ENCODE measurements around the gene ZIC5.

The ZIC5 gene

DNA sequence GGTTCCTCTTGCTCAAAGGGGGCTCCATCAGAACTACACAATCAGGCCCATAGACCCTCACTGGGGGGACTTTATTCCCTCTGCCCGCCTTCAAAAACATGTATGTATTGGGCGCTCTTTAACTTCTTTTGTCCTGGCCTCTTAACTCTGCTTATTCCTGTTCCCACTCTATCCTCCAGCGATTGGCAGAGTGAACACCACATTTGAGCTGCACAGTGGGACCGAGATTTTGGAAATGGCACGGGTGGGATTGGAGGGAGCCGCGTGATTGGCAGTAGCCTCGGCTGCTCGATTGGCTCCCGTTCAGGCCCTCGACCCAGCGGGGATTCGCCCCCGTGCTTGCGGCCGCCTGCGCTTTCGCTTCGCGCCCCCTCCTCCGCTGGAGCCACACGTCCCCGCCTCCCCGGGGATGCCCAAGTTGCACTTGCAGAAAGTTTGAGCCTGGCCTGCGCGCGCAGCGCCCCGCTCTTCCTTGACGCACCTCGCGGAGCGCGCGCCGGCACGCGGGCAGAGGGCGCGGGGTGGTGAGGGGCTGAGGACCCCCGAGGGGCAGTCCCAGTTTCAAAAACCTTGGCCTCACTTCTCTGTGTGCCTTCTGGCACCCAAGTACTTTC, at the start of gene ZIC5:
ZIC5 (minus strand) TSS at position 192 of the 614 bp plus-strand sequence; CDS start at position 28, 164 bp downstream.
- peak; percentile 58 for DNase-seq

- DNase-seq, result no peak
Observed at GRCh38 chr13:100019780-100020356, 48.3 kb upstream of the ZIC5 start.

- no peak for DNase-seq
Observed at GRCh38 chr13:100014621-100015020, 43.1 kb upstream of the ZIC5 start.

GRCh38 chr13:99998261-99998660, 26.7 kb upstream of the ZIC5 start:
- DNase-seq, result no peak

DNA sequence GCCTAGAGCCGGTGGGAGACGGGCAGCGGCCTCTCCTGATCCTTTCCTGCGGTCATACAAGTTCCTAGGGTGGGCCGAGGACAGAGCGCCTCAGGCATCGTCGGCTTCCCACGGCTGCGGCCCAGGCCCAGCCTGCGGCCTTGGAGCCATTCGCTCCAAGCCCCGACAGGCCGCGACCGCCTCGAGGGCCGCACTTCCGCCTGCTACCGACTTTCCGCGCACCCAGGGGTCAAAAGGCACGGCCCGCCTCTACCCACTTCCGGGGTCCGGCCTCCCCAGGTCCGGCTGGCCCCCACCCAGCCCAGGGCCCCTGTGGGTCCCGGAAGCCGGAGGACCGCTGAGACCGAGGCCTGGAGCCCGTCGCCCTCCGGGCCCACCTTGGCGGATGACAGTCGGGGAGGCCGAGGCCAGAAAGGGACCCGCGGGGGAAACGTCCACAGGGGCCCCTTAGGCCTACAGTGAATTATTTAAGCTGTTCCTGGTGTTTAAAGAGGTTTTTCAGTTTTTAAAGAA, 26.2 kb upstream of the ZIC5 start:
- no peak for DNase-seq

DNA sequence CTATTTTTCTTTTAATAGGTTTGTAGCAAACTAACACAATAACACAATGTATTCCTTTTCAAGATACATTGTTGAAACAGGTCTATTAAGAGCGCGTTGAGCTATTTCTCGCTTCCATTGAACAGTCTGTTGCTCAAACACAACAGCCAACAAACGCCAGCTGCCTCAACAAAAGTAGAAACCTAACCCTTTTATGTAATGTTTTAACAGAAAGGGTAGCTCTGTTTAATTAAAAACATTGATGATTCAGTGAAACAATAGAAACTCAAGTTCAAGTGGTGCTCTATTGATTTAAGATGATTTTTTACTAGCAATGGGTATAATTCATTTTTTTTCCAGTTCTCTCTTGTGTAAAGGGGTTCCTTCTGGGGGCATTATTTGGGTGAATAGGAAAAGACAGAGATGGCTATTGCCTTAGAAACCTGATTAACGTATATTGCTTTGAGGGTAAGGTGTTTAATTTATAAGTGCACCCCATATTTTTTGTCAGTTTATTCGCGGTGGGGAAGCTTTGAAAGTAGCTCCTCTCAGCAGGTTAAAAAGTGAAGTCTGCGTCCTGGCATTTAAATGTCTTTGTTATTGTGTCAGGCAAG, 24.9 kb upstream of the ZIC5 start:
- DNase-seq, result no peak

DNA sequence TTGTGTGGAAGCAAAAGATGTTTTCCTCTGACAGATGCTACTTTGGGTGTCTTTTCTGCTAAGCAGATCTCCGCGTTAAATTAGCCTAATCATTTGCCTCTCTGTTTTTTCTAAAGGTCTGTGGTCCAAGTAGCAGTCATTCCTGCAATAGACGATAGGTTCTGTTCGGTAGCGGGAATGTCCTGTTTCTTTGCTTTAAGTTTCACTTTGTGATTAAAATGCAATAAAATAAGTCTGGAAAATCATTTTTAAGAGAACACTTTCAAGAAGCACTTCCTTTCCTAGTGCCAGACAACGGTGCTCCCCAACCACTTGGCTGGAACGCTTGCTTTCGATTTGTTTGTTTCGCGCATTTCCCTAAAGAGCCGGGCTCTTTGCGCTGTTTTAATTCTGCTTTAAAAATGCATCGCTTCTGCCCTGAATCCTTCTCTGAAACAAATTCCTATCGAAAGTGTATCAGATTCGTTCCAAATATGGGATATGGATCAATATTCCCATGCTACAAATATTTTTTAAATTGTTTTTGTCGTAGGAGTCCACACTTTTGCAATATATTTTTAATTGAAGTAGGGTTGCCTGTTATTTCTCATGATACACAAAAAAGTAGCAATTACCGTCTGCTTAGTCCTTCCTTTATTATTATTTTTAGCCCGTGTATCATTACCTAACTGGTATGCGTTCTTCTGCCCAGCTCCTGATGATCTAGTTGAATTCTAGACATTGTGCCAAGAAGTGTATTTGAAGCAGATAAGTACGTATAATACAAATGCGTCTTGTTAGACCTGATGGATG, 24.2 kb upstream of the ZIC5 start:
- DNase-seq, result no peak

DNA sequence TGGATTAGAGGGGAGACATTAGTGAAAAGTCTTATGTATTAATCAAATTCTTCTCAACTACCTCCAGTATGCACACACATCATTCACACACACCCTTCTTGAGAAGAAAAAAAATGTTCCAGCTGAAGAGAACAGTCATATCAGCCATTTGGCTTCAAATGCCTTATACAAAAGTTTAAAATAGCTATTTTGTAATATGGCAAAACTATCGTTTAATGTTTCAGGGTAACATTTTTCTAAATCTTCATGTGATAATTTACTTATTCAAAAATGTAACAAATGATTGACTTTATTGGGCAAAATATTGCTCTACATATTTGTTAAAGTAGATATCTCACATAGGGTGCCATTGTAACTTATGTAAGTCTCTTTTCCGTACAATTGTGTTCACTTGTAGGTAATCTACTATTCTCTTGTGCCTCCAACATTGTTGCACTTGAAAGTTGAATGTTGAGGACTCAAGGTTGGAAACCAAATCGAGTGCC, 23.6 kb upstream of the ZIC5 start:
- DNase-seq, result no peak

GRCh38 chr13:99994638-99995020, 23.1 kb upstream of the ZIC5 start:
- no peak for DNase-seq

GRCh38 chr13:99993660-99994637, 22.4 kb upstream of the ZIC5 start:
- DNase-seq, result no peak

DNA sequence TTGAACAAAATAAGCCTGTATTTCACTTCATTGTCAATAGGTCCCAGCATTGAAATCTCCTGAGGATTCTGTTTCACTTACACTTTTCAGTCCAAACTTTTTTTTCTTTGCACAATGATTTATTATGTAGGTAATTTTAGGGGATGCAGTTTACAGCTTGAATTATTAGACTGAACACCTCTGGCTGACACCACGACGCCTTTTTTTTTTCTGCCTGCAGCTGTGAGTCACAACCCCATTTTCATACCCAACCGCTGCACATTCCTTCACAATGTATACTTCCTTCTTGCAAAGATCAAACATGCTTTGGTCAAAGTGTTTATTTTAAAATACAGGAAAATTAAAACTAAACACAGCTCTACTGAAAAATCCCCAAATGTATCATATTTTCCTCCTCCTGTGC, 21.4 kb upstream of the ZIC5 start:
- no peak for DNase-seq

- DNase-seq, result peak; percentile 56
Observed at GRCh38 chr13:99991828-99992775, 20.5 kb upstream of the ZIC5 start.

DNA sequence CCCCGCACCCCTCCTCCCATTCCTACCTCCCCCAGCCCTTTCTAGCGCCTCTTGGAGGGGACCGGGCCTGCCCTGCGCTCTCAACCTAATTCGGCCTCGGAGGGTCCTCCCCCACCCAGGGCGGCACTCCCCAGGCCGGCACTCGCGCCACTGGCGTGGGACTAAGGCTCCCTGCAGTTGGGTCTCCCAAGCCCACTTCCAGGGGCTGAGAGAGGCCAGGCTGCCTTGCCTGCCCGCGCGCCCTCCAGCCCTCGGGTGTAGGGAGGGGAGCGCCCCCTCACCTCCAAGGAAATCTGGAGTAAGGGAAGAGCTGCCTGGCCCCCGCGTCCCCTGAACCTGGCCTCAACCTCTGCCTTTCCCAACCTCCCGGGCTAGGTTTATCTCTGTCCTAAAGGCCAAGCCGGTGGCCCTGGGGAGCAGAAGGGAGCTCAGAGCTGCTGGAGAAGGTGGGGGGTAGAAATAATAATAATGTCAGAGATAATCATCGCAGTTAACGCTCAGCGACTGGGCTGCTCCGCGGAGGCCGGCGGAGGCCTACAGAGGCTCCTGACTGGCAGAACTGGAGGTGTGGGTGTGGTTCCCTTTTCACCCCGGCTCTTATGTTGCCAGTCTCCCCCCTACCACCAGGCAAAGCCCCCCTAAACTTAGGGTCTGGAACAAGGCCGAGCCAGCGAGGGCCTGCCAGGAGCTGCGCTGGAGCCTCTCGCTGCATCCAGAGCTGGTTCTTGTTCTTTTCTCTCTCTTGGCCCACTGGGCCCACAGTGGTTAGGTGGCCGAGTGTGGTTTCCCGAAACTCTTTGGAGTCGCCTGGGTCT, 19.7 kb upstream of the ZIC5 start:
- no peak for DNase-seq

GRCh38 chr13:99990126-99990977, 18.8 kb upstream of the ZIC5 start:
- DNase-seq, result no peak

- DNase-seq, result no peak
Observed at GRCh38 chr13:99989276-99990125, 17.9 kb upstream of the ZIC5 start.

- peak; percentile 40 for DNase-seq
Observed at GRCh38 chr13:99988529-99989275, 17.1 kb upstream of the ZIC5 start.

Measured in islet precursor cell (in vitro differentiated cells).